ENCODE results near the gene COA3.

Gene COA3

GRCh38 chr17:42833767-42834422 is 35.4 kb upstream of the COA3 start:
- TF ChIP-seq POLR2A (IDR thresholded peaks at IDR 0.05; ENCODE audit: extremely low read depth, insufficient read length) (no peak), MYC (IDR thresholded peaks at IDR 0.05; ENCODE audit: low read depth, low read length) (no peak), CTCF (IDR thresholded peaks at IDR 0.05; ENCODE audit: low read depth, low read length) (no peak)
- TF ChIP-seq, protein P1, sequence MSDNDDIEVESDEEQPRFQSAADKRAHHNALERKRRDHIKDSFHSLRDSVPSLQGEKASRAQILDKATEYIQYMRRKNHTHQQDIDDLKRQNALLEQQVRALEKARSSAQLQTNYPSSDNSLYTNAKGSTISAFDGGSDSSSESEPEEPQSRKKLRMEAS (IDR thresholded peaks at IDR 0.05; ENCODE audit: low read depth, low read length) = no peak
- peak overlapping the region; percentile 99 for H3K4me3 ChIP-seq (ENCODE audit: low read depth, low read length)
- no peak for DNase-seq (ENCODE audit: low read depth)

GRCh38 chr17:42832934-42833766 is 34.6 kb upstream of the COA3 start, which contains the start of gene PSME3:
TSS of gene PSME3 (plus strand) at chr17:42833397. CDS start at chr17:42833632, 235 bp downstream.
- H3K4me3 ChIP-seq (ENCODE audit: low read depth, low read length) = peak within 1 kb of the TSS; percentile 99
- DNase-seq (ENCODE audit: low read depth) = peak; percentile 93
- TF ChIP-seq POLR2A (IDR thresholded peaks at IDR 0.05; ENCODE audit: extremely low read depth, insufficient read length) (peak; percentile 88), CTCF (IDR thresholded peaks at IDR 0.05; ENCODE audit: low read depth, low read length) (no peak), MYC (IDR thresholded peaks at IDR 0.05; ENCODE audit: low read depth, low read length) (peak; percentile 98)
- TF ChIP-seq, protein P1 (IDR thresholded peaks at IDR 0.05; ENCODE audit: low read depth, low read length) = peak; percentile 97

GRCh38 chr17:42832213-42832933 is 33.9 kb upstream of the COA3 start:
- peak overlapping the region; percentile 99 for H3K4me3 ChIP-seq (ENCODE audit: low read depth, low read length)
- DNase-seq (ENCODE audit: low read depth) = no peak
- TF ChIP-seq POLR2A (IDR thresholded peaks at IDR 0.05; ENCODE audit: extremely low read depth, insufficient read length) (no peak), CTCF (IDR thresholded peaks at IDR 0.05; ENCODE audit: low read depth, low read length) (no peak)

DNA sequence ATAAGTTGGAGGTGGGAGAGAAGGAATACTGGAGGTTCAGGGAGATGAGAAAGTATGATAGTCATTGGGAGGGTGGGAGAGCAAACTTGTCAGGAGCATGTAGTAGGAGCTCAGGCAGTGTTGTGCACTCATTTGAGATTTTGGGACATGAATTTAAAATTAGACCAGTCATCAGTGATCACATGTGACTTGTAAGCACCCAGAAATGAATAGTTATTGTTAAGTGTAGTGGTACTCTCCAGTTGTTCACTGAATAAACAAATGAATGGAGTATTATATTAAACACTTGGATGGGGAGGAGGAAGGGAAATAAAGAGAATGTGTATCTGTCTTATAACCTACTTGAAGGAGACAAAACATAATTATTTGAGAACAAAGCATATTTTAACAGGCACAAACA is 32.5 kb upstream of the COA3 start:
- no peak overlapping the region for H3K4me3 ChIP-seq (ENCODE audit: low read depth, low read length)
- TF ChIP-seq CTCF (IDR thresholded peaks at IDR 0.05; ENCODE audit: low read depth, low read length) = no peak
- TF ChIP-seq, protein P1 (IDR thresholded peaks at IDR 0.05; ENCODE audit: low read depth, low read length) = no peak
- no peak for TF ChIP-seq MYC (IDR thresholded peaks at IDR 0.05; ENCODE audit: low read depth, low read length)
- TF ChIP-seq POLR2A (IDR thresholded peaks at IDR 0.05; ENCODE audit: extremely low read depth, insufficient read length) = no peak
- DNase-seq (ENCODE audit: low read depth) = no peak

DNA sequence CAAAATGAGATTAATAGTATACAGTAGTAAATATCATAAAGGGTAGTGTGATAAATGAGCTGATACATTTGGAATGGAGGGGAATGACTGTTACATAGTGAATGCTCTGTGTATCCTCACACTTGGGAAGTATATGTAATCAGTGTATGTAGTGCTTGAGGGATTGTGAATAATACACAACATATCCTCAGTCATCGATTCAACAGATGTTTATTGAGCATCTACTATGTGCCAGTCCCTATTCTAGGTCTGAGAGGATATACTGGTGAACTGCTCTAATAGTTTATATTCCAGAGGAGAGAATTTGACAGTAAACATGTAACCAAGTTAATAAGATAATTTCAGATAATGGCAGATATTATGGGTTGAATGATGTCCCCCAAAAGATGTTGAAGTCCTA is 29.0 kb upstream of the COA3 start:
- no peak for TF ChIP-seq MYC (IDR thresholded peaks at IDR 0.05; ENCODE audit: low read depth, low read length)
- TF ChIP-seq, protein P1 (IDR thresholded peaks at IDR 0.05; ENCODE audit: low read depth, low read length) = no peak
- no peak for TF ChIP-seq POLR2A (IDR thresholded peaks at IDR 0.05; ENCODE audit: extremely low read depth, insufficient read length)
- no peak for TF ChIP-seq CTCF (IDR thresholded peaks at IDR 0.05; ENCODE audit: low read depth, low read length)

More for the DNA sequence above, 29.0 kb upstream of the COA3 start:
- DNase-seq (ENCODE audit: low read depth) = no peak
- no peak overlapping the region for H3K4me3 ChIP-seq (ENCODE audit: low read depth, low read length)

All from NB4 (cell line).